ENCODE results near the gene DHRS3. TPM values are rescaled to one million over a fixed set of nuclear protein-coding genes. Genes with fewer than 3 reads are reported as not detected.
A peak's percentile ranks its signal among the peaks of the same experiment; 100 is the strongest.
"Not testable (repeated sequence)": the region's sequence is repeated elsewhere in the genome, so short reads cannot be mapped to it uniquely, and the experiment has no call there.

Gene DHRS3, protein sequence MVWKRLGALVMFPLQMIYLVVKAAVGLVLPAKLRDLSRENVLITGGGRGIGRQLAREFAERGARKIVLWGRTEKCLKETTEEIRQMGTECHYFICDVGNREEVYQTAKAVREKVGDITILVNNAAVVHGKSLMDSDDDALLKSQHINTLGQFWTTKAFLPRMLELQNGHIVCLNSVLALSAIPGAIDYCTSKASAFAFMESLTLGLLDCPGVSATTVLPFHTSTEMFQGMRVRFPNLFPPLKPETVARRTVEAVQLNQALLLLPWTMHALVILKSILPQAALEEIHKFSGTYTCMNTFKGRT
- 100 to 1,000 TPM; 175 to 342 (median 227) TPM for total RNA-seq

DNA sequence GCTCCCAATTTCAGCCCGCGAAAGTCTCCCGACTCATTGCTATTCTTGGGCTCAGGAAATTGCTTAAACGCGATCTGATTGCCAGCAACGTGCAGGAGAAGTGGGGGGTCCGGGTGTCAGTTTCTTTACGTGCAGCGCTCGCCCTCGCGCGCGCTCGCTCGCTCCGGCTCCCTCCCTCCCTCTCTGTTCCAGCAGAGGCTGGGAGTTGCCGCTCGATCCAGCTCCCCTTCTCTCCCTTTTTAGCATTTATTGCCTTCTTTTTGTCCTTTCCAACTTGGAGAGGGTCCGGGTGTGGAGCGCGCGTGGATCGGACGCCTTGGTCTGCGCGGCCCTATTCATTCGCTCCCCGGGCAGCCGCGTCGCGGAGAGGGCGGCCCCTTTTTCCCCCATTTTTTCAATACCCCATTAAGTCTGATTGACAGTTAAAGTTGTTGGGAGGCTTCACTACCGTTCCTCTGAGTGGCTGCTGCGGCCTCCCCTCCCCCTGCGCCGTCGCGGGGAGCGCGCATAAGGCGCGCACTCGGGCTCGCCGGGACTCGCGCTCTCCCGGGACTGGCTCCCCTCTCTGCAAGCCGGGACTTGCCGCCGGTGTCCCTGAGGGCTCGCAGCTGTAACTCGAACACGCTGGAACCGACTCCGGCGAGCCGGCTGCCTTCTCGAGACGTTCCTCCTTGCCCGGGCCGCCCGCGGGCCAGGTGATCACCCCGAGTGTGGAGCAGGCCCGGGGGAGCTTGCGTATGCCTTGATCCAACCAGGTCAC is at the start of gene DHRS3:
Gene DHRS3 (minus strand): TSS at position 310 of the 760 bp plus-strand sequence. CDS start 862 bp downstream, outside the sequence.
- DNase-seq (ENCODE audit: low spot score) (no peak), ATAC-seq (ENCODE audit: low FRiP score) (peak; percentile 24)
- TF ChIP-seq, protein P1, sequence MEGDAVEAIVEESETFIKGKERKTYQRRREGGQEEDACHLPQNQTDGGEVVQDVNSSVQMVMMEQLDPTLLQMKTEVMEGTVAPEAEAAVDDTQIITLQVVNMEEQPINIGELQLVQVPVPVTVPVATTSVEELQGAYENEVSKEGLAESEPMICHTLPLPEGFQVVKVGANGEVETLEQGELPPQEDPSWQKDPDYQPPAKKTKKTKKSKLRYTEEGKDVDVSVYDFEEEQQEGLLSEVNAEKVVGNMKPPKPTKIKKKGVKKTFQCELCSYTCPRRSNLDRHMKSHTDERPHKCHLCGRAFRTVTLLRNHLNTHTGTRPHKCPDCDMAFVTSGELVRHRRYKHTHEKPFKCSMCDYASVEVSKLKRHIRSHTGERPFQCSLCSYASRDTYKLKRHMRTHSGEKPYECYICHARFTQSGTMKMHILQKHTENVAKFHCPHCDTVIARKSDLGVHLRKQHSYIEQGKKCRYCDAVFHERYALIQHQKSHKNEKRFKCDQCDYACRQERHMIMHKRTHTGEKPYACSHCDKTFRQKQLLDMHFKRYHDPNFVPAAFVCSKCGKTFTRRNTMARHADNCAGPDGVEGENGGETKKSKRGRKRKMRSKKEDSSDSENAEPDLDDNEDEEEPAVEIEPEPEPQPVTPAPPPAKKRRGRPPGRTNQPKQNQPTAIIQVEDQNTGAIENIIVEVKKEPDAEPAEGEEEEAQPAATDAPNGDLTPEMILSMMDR (IDR thresholded peaks at IDR 0.05), result no peak

DNA sequence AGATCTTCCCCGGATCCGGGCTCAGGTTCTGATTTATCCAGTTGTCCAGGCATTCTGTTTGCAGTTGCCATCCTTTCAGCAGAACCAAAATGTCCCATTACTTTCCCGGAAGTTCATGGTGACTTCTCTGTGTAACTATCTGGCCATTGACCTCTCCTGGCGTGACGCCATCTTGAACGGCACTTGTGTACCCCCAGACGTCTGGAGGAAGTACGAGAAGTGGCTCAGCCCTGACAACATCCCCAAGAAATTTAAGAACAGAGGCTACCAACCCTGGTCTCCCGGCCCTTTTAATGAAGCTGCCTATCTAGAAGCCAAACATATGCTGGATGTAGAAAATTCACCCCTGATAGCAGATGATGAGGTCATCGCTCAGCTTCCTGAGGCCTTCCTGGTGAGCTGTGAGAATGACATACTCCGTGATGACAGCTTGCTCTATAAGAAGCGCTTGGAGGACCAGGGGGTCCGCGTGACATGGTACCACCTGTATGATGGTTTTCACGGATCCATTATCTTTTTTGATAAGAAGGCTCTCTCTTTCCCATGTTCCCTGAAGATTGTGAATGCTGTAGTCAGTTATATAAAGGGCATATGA is 48.2 kb upstream of the DHRS3 start:
- ATAC-seq (ENCODE audit: low FRiP score) (no peak), DNase-seq (ENCODE audit: low spot score) (no peak)
- TF ChIP-seq, protein P1 (IDR thresholded peaks at IDR 0.05), result no peak

DNA sequence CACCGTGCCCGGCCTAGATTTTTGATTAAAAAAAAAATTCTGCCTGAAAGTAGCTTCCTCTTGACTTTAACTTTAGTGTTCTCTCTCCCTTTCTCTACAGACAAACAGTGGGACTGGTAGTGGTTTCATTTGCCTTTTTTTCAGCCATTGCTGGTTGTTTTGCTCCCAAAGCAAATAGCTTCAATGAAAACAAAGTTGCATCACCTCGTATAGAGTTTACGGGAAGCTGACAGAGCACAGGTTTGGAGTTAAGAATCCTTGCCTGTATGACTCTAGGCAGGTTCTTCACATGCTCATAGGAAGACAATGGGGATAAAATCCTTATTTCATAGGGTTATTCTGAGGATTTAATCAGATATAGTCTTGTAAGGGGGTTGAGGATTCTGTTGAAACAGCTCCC is 47.5 kb upstream of the DHRS3 start:
- ATAC-seq (ENCODE audit: low FRiP score) (no peak), DNase-seq (ENCODE audit: low spot score) (no peak)
- TF ChIP-seq, protein P1 (IDR thresholded peaks at IDR 0.05), result no peak

DNA sequence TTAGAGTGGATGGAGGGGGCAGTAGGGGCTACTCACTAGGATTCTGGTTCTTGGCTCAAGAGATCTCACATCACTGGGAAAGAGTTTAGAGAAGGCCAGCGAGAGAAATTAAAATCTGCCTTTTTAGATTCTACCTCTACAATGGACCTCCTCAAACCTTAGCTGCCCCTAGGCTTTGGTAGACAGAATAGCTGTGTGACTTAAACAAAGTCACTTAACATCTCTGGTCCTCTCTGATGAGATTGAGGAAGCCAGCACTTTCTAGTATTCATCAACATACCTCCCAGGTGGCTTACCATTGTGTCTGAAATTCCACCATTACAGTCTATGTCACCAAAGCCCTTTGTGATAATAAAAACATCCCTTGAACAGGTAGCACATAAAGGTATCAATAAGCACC is 44.5 kb upstream of the DHRS3 start:
- no peak for ATAC-seq (ENCODE audit: low FRiP score)
- TF ChIP-seq, protein P1 (IDR thresholded peaks at IDR 0.05), result no peak
- no peak for DNase-seq (ENCODE audit: low spot score)

DNA sequence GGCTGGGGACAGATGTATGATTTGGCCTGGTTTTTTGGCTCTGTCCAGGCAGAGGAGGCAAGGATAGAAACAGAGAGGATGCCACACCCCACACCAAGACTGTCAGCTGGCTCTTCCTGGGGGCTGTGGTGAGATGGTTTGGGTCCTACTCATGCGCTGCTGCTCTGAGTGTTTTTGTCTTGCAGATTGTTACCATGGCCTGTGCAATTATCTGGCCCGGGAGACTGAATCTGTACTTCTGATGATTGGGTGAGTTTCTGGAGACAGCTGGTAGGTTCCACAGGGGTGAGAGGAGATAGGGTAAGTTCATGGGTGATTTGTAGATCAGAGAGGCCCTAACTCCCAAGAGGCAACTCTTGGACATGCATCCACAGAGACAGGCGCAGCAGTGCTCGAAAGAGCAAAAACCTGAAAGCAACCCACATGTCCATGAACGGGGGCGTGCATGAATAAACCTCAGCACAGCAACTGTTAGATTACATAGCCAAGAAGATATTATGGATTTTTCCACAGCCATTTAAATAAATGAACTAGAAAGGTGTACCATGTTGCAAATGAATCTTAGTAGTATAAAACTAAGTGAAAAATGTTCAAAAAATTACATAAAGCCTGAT is 43.7 kb upstream of the DHRS3 start:
- TF ChIP-seq, protein P1 (IDR thresholded peaks at IDR 0.05), result no peak
- DNase-seq (ENCODE audit: low spot score) (no peak), ATAC-seq (ENCODE audit: low FRiP score) (no peak)

DNA sequence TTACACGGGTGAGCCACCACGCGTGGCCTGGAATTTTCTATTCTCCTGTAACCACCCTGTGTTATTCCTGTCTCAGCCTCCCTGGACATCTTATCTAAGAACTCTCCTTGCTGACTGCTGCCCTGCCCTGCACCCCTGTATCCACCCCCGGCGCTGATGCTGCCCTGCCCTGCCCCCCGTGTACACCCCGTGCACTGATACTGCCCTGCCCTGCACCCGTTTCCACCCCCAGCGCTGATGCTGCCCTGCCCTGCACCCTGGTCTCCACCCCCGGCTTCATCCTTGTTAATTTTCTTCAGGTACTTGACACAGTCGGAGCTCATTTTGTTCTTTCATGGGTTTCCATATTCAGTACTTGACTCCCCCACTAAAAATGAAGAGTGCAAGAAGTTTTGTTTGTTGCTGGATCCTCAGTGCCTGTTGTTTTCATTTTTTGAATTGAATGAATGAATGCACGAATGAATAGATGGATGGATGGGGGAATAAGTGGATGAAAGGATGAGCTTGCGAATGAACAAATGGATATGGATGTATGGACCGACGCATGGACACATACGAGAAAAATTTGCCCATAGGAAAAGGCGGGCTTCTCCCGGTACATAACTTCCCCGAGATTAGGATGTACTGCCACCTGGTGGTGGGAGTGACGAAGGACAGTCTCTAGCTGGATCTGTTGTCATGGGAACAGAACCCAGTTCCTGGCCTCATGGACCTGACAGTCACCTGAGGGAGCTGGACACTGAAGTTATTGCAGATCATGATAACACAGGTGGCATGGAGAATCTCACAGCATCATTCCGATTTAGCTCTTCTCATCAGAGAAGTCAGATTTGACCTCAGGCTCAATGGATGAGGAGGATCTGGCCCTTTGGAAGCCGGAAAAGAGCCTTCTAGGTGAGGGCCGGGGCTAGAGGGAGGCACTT is 40.8 kb upstream of the DHRS3 start:
- ATAC-seq (ENCODE audit: low FRiP score) (peak; percentile 77), DNase-seq (ENCODE audit: low spot score) (peak; percentile 73)
- TF ChIP-seq, protein P1 (IDR thresholded peaks at IDR 0.05), result peak in 2 of 3 donors; percentile 67 to 84

DNA sequence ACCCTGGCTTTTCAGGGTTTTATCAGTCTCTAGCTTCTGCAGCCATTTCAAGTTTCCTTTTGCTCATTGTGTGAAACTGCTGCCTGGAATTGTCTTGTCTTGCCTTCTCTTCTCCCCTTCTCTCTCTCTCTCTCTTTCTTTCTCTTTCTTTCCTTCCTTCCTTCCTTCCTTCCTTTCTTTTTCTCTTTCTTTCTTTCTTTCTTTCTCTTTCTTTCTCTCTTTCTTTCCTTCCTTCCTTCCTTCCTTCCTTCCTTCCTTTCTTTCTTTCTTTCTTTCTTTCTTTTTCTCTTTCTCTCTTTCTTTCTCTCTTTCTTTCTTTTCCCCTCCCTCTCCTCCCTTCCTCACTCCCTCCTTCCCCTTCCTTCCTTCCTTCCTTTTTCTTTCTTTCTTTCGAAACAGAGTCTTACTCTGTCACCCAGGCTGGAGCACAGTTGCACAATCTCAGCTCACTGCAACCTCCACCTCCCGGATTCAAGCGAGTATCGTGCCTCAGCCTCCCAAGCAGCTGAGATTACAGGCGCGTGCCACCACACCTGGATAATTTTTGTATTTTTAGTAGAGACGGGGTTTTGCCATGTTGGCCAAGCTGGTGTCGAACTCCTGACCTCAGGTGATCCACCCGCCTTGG is 40.0 kb upstream of the DHRS3 start:
- ATAC-seq (ENCODE audit: low FRiP score); DNase-seq (ENCODE audit: low spot score): not testable (repeated sequence)
